Measurements from ENCODE around the gene SULF2. TPM values are rescaled to one million over a fixed set of nuclear protein-coding genes. Genes with fewer than 3 reads are reported as not detected.
"Not testable (repeated sequence)": the region's sequence is repeated elsewhere in the genome, so short reads cannot be mapped to it uniquely, and the experiment has no call there.

Gene SULF2
- total RNA-seq, 1 donor from 2014 or later: 32.9 TPM

DNA sequence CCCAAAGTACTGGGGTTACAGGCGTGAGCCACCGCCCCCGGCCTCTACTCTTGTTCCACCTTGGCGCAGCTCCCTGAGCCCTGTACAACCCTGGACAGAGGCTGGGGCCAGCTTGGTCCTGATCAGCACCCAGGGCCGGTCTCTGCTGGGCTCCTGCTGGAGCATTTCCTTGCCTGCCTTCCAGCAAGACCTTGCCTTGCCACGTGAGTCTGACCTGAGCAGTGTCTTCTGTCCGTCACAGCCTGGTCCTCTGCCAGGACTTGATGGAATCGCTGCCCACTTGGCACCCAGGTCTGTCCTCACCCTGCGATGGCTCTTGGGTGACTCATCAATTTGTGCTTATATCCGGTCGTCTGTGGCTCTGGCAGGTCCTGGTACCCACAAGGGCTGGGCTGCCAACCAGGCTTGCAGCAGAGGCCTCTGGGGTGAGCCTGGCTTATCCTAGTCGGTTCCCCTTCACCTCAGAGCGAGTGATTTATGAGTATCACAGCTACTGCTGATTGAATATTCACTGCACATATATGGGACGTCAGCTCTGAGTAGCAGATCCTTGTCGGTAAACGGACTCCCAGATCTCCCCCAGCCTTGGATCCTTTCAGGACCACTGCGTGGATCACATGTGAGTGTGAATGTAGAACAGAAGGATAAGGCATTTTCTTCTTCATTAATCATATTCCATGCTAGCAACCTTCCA, 10.1 kb upstream of the SULF2 start:
- Histone ChIP-seq H3K9ac (ENCODE audit: low read depth in 1 of 3, low read length in 3 of 3) (no peak overlapping the region), H3K4me1 (ENCODE audit: control insufficient read depth in 3 of 3, insufficient read depth in 3 of 3, low read length in 3 of 3) (peaks cover 4 to 12% (median 8%) of the 10 kb centered on the region in 3 donors), H3K27ac (ENCODE audit: low read depth, low read length) (no peak overlapping the region), H3K36me3 (ENCODE audit: control insufficient read depth in 3 of 3, insufficient read depth in 3 of 3, low read length in 3 of 3) (no peaks in the 10 kb centered on the region), H3K27me3 (ENCODE audit: control insufficient read depth in 3 of 3, insufficient read depth in 3 of 3, low read length in 3 of 3) (no peaks in the 10 kb centered on the region), H3K4me3 (ENCODE audit: low read length in 3 of 3) (no peak overlapping the region), H3K9me3 (ENCODE audit: control insufficient read depth in 3 of 3, low read length in 3 of 3) (no peaks in the 10 kb centered on the region)

DNA sequence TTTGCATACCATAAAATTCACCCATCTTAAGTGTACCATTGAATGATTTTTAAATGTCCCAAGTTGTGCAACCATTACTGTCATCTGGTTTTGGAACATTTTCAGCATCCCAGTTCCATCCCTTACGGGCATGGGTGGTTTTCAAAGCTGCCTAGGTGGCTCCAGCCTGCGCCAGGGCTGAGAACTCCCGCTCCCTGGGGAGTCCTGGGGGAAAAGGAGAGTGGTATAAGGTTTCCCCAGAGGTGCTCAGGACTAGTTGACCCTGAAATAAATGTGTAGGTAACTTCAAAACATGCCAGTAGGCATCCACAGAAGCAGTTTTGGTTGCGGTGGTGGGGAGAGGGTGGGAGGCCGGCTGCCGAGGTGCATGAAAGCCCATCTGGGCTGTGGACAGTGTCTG, 9.0 kb upstream of the SULF2 start:
- H3K4me1 ChIP-seq (ENCODE audit: control insufficient read depth in 3 of 3, insufficient read depth in 3 of 3, low read length in 3 of 3): peaks cover 4 to 10% (median 8%) of the 10 kb centered on the region in 3 donors
- H3K36me3 ChIP-seq (ENCODE audit: control insufficient read depth in 3 of 3, insufficient read depth in 3 of 3, low read length in 3 of 3); H3K27ac ChIP-seq (ENCODE audit: low read depth, low read length); H3K4me3 ChIP-seq (ENCODE audit: low read length in 3 of 3); H3K9ac ChIP-seq (ENCODE audit: low read depth in 1 of 3, low read length in 3 of 3); H3K9me3 ChIP-seq (ENCODE audit: control insufficient read depth in 3 of 3, low read length in 3 of 3); H3K27me3 ChIP-seq (ENCODE audit: control insufficient read depth in 3 of 3, insufficient read depth in 3 of 3, low read length in 3 of 3): not testable (repeated sequence)

DNA sequence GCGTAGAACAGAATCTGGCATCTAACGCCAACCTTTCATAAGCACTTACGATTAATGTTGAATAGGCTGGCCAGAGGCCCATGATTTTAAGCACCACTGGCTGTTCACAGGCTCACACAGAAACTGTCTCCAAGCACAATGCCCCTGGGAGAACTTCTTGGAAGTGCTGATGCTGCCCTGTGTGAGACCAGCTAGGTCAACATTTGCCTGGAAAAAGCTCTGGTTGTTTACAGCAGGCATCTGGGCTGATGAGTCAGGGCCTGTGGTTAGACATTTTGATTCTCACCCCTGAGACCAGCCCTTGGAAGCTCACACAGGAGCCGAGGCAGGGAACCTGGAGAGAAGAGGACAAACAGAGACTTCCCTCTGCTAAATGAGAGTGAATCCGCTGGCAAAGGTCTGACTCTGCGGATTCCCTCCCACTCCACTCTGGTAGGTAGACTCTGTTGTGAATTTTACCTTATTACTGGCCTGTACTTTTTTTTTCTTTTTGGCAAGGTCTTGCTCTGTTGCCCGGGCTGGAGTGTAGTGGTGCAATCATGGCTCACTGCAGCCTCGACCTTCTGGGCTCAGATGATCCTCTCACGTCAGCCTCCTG, 6.8 kb upstream of the SULF2 start:
- Histone ChIP-seq H3K36me3 (ENCODE audit: control insufficient read depth in 3 of 3, insufficient read depth in 3 of 3, low read length in 3 of 3) (no peaks in the 10 kb centered on the region), H3K4me1 (ENCODE audit: control insufficient read depth in 3 of 3, insufficient read depth in 3 of 3, low read length in 3 of 3) (peaks cover 4 to 8% (median 7%) of the 10 kb centered on the region in 3 donors), H3K27ac (ENCODE audit: low read depth, low read length) (peak overlapping the region; percentile 21), H3K27me3 (ENCODE audit: control insufficient read depth in 3 of 3, insufficient read depth in 3 of 3, low read length in 3 of 3) (peaks cover 0 to 3% (median 0%) of the 10 kb centered on the region in 3 donors), H3K4me3 (ENCODE audit: low read length in 3 of 3) (no peak overlapping the region), H3K9ac (ENCODE audit: low read depth in 1 of 3, low read length in 3 of 3) (no peak overlapping the region), H3K9me3 (ENCODE audit: control insufficient read depth in 3 of 3, low read length in 3 of 3) (no peaks in the 10 kb centered on the region)

DNA sequence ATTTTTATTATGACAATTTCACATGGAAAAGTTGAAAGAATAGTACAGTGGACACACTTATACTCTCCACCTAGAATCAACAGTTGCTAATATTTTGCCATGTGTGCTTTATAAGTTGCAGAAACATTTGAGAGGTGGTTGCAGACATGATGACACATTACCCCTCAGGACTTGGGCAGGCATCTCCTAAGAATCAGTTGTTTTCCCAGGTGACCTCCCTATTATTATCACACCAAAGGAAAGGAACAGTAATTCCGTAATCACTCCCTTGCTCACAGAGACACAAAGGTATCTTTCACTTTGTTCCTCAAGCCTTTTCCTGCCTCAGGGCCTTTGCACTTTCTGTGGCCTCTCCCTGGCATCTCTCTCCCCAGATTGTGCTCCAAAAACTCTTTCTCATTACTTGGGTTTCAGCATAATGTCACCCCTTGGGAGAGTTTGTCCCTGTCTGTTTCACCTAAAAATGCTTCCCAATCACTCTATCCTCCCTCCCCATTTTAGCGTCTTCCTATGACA, 5.9 kb upstream of the SULF2 start:
- Histone ChIP-seq H3K27me3 (ENCODE audit: control insufficient read depth in 3 of 3, insufficient read depth in 3 of 3, low read length in 3 of 3) (peaks cover 0 to 3% (median 0%) of the 10 kb centered on the region in 3 donors), H3K9me3 (ENCODE audit: control insufficient read depth in 3 of 3, low read length in 3 of 3) (no peaks in the 10 kb centered on the region), H3K9ac (ENCODE audit: low read depth in 1 of 3, low read length in 3 of 3) (no peak overlapping the region), H3K4me3 (ENCODE audit: low read length in 3 of 3) (no peak overlapping the region), H3K4me1 (ENCODE audit: control insufficient read depth in 3 of 3, insufficient read depth in 3 of 3, low read length in 3 of 3) (peaks cover 11 to 12% (median 11%) of the 10 kb centered on the region in 3 donors), H3K27ac (ENCODE audit: low read depth, low read length) (peak overlapping the region; percentile 21), H3K36me3 (ENCODE audit: control insufficient read depth in 3 of 3, insufficient read depth in 3 of 3, low read length in 3 of 3) (no peaks in the 10 kb centered on the region)

DNA sequence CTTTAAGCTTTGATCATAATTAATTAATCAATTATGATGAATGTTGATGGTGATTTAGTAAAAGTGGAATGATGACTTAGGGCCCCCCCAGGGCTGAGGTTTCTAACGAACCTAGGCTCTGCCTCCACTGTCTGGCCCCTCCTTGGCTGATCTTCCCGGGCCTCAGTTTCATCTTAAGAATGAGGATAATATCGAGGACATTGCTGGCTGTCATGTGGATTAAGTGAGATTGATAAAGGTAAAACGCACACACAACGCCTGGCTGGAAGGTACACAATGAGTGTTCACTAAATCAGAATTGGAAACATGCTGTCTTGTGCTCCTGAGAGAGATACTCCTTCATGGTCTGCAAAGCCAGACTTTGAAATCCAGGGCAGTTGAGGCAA, 5.3 kb upstream of the SULF2 start:
- Histone ChIP-seq H3K36me3 (ENCODE audit: control insufficient read depth in 3 of 3, insufficient read depth in 3 of 3, low read length in 3 of 3) (no peaks in the 10 kb centered on the region), H3K27me3 (ENCODE audit: control insufficient read depth in 3 of 3, insufficient read depth in 3 of 3, low read length in 3 of 3) (peaks cover 0 to 3% (median 0%) of the 10 kb centered on the region in 3 donors), H3K9ac (ENCODE audit: low read depth in 1 of 3, low read length in 3 of 3) (no peak overlapping the region), H3K4me3 (ENCODE audit: low read length in 3 of 3) (no peak overlapping the region), H3K27ac (ENCODE audit: low read depth, low read length) (no peak overlapping the region), H3K9me3 (ENCODE audit: control insufficient read depth in 3 of 3, low read length in 3 of 3) (no peaks in the 10 kb centered on the region), H3K4me1 (ENCODE audit: control insufficient read depth in 3 of 3, insufficient read depth in 3 of 3, low read length in 3 of 3) (peaks cover 14 to 17% (median 14%) of the 10 kb centered on the region in 3 donors)

DNA sequence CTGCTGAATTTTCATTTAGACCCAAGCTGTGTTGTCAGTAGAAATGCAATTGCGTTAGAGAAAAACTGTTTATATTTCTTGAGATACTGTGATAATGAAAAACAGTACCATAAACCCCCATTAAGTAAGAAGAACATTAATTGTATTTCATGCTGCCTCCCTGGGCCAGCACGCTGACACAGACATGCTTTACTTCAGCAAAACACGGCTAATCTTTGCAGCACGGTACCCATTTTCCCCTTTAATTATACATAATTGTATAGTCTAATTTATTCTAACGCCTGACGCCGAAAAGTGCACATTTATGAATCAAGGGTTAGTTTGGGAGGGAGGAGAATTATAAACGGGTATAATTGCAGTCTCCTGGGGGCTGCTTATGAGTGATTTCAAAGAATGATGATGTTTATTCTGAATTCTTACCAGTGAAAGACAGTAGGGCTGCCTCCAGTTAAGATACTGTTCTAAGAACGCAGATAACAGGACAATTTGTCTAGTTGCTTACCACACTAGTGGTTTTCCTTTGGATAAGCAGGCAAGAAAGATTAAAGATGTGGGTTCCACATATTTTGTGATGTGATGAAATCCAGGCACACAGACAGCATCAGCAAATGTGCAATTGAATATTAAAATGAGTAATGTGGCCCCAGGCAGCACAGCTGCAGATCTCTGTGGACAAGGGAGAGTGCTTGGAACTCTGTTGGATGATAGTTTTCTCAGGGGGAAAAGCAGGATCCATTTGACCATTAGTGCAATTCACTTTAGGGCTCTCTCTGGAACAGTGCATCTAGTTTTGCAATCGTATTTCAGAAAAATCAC, 4.7 kb upstream of the SULF2 start:
- Histone ChIP-seq H3K9me3 (ENCODE audit: control insufficient read depth in 3 of 3, low read length in 3 of 3) (no peaks in the 10 kb centered on the region), H3K36me3 (ENCODE audit: control insufficient read depth in 3 of 3, insufficient read depth in 3 of 3, low read length in 3 of 3) (no peaks in the 10 kb centered on the region), H3K4me1 (ENCODE audit: control insufficient read depth in 3 of 3, insufficient read depth in 3 of 3, low read length in 3 of 3) (peaks cover 11 to 17% (median 14%) of the 10 kb centered on the region in 3 donors), H3K4me3 (ENCODE audit: low read length in 3 of 3) (no peak overlapping the region), H3K9ac (ENCODE audit: low read depth in 1 of 3, low read length in 3 of 3) (no peak overlapping the region), H3K27me3 (ENCODE audit: control insufficient read depth in 3 of 3, insufficient read depth in 3 of 3, low read length in 3 of 3) (peaks cover 0 to 3% (median 0%) of the 10 kb centered on the region in 3 donors), H3K27ac (ENCODE audit: low read depth, low read length) (no peak overlapping the region)

DNA sequence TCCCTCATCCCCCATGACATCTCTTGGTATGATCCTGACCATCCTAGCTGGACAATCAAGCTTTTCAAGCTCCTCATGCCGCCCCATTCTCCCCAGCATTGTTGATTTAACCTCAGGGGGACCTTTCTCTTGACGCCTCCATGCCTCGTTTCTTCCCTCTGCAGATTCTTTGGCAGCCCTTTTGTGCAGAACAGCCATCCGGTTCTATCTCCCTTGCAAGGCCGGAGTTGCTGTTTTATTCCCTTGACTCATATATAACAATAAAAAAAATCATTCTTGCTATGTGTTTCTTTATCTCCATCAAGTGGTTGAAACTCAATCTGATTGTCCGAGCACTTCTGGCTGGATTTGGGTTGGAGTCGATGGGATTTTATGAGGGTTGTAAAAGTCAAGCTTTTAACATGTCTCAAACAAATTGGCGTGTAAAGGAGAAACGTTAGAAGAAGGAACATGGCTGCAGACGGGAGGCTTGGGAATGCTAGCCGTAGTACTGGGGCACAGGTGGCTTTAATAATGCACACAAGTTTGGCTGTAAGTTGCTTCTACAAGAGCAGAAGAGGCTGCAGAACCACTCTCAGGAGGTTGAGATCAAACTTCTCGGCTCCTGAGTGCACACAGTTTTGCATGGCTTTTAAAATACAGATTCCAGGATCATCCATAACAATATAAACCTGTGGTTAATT, 3.9 kb upstream of the SULF2 start:
- H3K9me3 ChIP-seq (ENCODE audit: control insufficient read depth in 3 of 3, low read length in 3 of 3): no peaks in the 10 kb centered on the region
- H3K36me3 ChIP-seq (ENCODE audit: control insufficient read depth in 3 of 3, insufficient read depth in 3 of 3, low read length in 3 of 3): no peaks in the 10 kb centered on the region
- H3K4me3 ChIP-seq (ENCODE audit: low read length in 3 of 3): no peak overlapping the region
- H3K27me3 ChIP-seq (ENCODE audit: control insufficient read depth in 3 of 3, insufficient read depth in 3 of 3, low read length in 3 of 3): peaks cover 6 to 9% (median 7%) of the 10 kb centered on the region in 3 donors
- no peak overlapping the region for H3K9ac ChIP-seq (ENCODE audit: low read depth in 1 of 3, low read length in 3 of 3)
- H3K27ac ChIP-seq (ENCODE audit: low read depth, low read length): no peak overlapping the region
- H3K4me1 ChIP-seq (ENCODE audit: control insufficient read depth in 3 of 3, insufficient read depth in 3 of 3, low read length in 3 of 3): peaks cover 18 to 24% (median 21%) of the 10 kb centered on the region in 3 donors

DNA sequence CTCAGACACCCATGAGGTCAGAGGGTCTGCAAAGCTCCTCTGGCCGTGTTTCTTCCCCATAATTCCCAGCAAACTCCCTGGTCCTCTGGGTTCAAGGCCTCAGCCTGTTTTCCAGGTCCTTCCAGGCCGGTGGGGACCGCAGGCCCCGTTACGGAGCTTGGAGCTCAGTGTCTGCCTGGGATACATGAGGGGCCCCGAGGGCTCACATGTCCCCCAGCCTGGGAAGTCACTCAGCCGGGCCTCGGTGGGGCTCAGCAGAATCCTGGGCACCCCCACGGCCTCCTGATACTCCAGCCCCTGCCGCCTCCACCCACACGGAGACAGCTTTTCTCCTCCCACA, 3.4 kb upstream of the SULF2 start:
- Histone ChIP-seq H3K9me3 (ENCODE audit: control insufficient read depth in 3 of 3, low read length in 3 of 3) (no peaks in the 10 kb centered on the region), H3K36me3 (ENCODE audit: control insufficient read depth in 3 of 3, insufficient read depth in 3 of 3, low read length in 3 of 3) (no peaks in the 10 kb centered on the region), H3K4me1 (ENCODE audit: control insufficient read depth in 3 of 3, insufficient read depth in 3 of 3, low read length in 3 of 3) (peaks cover 21 to 24% (median 24%) of the 10 kb centered on the region in 3 donors), H3K27ac (ENCODE audit: low read depth, low read length) (no peak overlapping the region), H3K9ac (ENCODE audit: low read depth in 1 of 3, low read length in 3 of 3) (no peak overlapping the region), H3K27me3 (ENCODE audit: control insufficient read depth in 3 of 3, insufficient read depth in 3 of 3, low read length in 3 of 3) (peaks cover 10 to 12% (median 12%) of the 10 kb centered on the region in 3 donors), H3K4me3 (ENCODE audit: low read length in 3 of 3) (no peak overlapping the region)

DNA sequence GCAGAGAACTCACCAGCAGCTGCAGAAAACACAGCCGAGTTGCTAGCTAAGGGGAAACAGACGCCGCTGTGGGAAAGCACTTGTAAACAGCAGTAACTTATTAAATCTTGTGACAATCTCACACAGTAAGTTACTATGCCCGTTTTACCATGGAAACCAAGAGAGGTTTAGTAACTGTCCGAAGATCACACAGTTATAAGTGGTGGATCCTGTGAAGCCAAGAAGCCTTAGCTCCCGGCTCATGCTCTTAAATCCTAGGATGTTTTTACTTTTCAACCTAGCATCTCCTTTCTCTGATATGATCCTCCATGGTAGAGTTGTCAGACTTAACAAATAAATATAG, 1.5 kb upstream of the SULF2 start:
- H3K27ac ChIP-seq (ENCODE audit: low read depth, low read length): peak overlapping the region; percentile 64
- H3K4me3 ChIP-seq (ENCODE audit: low read length in 3 of 3): peak overlapping the region; percentile 77 to 78 (median 78)
- H3K9me3 ChIP-seq (ENCODE audit: control insufficient read depth in 3 of 3, low read length in 3 of 3): no peaks in the 10 kb centered on the region
- H3K36me3 ChIP-seq (ENCODE audit: control insufficient read depth in 3 of 3, insufficient read depth in 3 of 3, low read length in 3 of 3): no peaks in the 10 kb centered on the region
- H3K27me3 ChIP-seq (ENCODE audit: control insufficient read depth in 3 of 3, insufficient read depth in 3 of 3, low read length in 3 of 3): peaks cover 26 to 32% (median 32%) of the 10 kb centered on the region in 3 donors
- H3K9ac ChIP-seq (ENCODE audit: low read depth in 1 of 3, low read length in 3 of 3): peak overlapping the region in 2 of 3 donors; percentile 70 to 74
- peaks cover 20 to 33% (median 24%) of the 10 kb centered on the region in 3 donors for H3K4me1 ChIP-seq (ENCODE audit: control insufficient read depth in 3 of 3, insufficient read depth in 3 of 3, low read length in 3 of 3)

Data from skeletal muscle tissue (tissue), 4 donors.